ENCODE data around the gene TFF2.

The TFF2 gene

DNA sequence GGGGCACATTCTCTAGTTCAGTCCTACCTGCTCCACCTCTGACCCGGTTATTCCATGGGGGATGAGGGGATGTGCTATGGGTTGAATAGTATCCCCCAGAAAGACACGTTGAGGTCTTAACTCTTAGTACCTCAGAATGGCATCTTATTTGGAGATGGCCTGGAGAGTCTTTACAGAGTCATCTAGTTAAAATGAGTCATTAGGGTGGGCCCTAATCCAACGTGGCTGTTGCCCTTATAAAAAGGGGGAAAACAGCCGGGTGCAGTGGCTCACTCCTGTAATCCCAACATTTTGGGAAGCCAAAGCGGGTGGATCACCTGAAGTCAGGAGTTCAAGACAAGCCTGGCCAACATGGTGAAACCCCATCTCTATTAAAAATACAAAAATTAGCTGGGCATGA lies 39.4 kb upstream of the TFF2 start:
- no peak overlapping the region for H3K27ac ChIP-seq
- TF ChIP-seq, protein P1, sequence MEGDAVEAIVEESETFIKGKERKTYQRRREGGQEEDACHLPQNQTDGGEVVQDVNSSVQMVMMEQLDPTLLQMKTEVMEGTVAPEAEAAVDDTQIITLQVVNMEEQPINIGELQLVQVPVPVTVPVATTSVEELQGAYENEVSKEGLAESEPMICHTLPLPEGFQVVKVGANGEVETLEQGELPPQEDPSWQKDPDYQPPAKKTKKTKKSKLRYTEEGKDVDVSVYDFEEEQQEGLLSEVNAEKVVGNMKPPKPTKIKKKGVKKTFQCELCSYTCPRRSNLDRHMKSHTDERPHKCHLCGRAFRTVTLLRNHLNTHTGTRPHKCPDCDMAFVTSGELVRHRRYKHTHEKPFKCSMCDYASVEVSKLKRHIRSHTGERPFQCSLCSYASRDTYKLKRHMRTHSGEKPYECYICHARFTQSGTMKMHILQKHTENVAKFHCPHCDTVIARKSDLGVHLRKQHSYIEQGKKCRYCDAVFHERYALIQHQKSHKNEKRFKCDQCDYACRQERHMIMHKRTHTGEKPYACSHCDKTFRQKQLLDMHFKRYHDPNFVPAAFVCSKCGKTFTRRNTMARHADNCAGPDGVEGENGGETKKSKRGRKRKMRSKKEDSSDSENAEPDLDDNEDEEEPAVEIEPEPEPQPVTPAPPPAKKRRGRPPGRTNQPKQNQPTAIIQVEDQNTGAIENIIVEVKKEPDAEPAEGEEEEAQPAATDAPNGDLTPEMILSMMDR (conservative IDR thresholded peaks at IDR 0.05; ENCODE audit: low read depth): no peak
- ChIA-PET POLR2A (ENCODE audit: low non-redundant PET) (no interaction called here), CTCF (no interaction called here)
- no peak for DNase-seq (ENCODE audit: low spot score)

DNA sequence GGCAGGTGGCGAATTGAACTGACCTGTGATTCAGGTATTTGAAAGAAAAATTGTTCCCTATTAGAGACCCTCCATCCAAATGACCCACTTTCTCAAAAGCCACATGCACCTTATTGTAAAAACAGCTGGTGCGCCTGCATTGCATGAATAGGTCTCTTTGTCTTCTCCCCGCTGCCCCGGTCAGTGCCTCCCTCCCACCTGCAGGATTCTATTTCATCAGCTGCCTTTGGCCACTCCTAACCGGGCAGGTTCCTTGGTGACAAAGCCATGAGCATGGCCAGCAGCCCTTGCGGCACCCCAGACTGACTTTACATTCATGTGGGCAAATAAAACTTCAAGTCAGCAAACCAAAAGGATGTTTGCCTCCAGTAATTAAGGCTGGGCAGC lies 38.6 kb upstream of the TFF2 start:
- no peak overlapping the region for H3K27ac ChIP-seq
- POLR2A ChIA-PET (ENCODE audit: low non-redundant PET): no interaction called here
- DNase-seq (ENCODE audit: low spot score): no peak
- CTCF ChIA-PET: no interaction called here
- TF ChIP-seq, protein P1 (conservative IDR thresholded peaks at IDR 0.05; ENCODE audit: low read depth): no peak

DNA sequence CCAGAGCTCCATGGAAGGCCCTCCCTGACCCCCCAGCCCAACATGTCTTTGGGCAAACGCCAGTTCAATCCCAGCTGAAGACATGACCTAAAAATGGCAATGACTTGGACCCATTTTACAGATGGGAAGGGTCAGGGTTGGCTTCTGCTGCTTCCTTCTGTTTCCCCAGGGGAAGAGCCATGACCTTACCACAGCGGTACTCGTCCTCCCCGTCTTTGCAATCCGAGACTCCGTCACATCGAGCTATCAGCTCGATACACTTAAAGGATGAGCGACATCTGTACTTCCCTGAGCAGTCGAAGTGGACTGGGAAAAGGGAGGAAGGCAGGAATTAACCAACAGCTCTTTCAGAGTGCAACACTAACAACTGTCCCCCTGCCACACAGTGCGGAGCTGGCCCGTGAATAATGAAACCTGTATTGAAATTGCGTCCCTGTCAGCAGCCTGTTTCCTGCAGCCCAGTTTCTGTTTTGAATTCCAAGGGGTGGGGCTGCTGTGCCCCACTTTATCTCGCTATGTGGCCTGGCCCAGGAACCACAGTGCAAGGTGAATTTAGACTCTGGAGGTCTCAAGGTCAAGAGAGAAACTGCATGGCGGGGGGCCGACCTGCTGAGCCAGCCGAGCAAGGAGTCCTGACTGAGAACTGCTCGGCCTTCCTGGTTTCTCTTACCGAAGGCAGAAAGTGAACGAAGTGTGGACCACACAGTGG lies 38.1 kb upstream of the TFF2 start:
- ChIA-PET CTCF (no interaction called here), POLR2A (ENCODE audit: low non-redundant PET) (no interaction called here)
- TF ChIP-seq, protein P1 (conservative IDR thresholded peaks at IDR 0.05; ENCODE audit: low read depth): no peak
- no peak for DNase-seq (ENCODE audit: low spot score)
- H3K27ac ChIP-seq: no peak overlapping the region

DNA sequence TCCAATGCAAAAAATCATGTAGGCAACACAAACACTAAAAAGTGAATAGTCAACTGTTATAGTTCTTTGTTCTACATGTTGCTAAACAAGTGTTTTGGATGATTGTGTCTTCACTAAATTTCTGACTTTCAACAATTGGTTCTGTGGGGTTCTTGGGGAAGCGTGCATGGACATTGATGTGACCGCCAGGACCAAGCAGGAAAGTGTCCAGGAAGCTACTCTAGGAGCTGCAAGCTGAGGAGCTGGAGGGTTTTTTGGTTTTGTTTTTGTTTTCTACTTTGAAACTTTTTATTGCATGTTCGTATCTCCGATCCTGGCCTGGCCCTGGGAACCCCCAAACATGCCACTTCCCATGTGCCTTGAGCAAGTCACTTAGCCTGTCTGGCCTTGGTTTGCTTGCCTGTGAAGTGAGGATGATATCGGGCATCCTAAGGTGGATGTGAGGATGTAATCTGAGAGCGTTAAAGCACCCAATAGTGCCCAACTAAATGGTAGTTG lies 37.1 kb upstream of the TFF2 start:
- TF ChIP-seq, protein P1 (conservative IDR thresholded peaks at IDR 0.05; ENCODE audit: low read depth): no peak
- no peak for DNase-seq (ENCODE audit: low spot score)
- no peak overlapping the region for H3K27ac ChIP-seq
- ChIA-PET CTCF (no interaction called here), POLR2A (ENCODE audit: low non-redundant PET) (no interaction called here)

DNA sequence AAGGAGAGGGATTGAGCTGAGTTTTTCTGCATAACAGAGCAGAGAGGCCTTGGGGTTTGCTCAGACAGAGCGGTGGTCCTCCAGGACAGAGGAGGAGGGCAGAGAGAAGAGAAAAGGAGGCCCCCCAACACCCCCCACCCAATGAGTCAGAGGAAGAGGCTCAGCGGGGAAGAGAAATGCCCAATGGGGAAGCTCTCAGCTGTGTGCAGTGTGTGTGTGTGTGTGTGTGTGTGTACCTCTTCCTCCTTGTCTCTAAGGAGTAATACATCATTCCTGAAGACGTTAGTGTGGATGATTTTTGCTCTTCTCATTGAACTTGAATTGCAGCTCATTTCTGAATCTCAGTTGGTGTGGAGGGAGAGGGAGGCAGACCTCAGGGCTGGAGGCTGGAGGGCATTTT lies 36.4 kb upstream of the TFF2 start:
- DNase-seq (ENCODE audit: low spot score): no peak
- no peak overlapping the region for H3K27ac ChIP-seq
- ChIA-PET CTCF (interaction anchor here (0.7 kb wide), 1 partner anchor 295 kb away, joined by 4 read pairs; no protein-coding TSS in a partner anchor), POLR2A (ENCODE audit: low non-redundant PET) (no interaction called here)
- TF ChIP-seq, protein P1 (conservative IDR thresholded peaks at IDR 0.05; ENCODE audit: low read depth): no peak

DNA sequence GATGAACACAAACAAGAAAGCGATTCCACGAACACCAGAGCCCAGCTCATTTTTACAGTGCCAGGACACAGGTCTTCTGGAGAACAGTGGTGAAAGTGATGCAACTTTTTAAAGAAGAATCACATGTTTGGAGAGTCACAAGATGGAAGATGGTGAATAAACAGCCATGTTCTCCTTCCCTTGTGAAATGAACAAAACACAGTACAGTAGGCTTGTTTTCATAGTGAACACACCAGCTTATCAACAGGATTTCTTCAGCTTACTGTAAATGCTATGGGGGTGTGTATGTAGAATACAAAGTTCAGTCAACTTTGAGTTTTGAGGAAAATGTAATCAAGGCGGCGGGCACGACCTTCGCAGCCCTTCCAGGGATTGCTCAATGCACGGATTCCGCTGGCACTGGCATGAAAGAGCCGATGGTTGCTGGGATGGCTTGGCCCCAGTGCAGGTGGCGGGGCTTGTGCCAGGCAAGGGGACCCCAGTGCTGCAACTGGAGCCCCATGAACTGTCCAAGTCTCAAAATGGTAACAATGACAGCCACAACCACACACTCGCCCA lies 35.3 kb upstream of the TFF2 start:
- DNase-seq (ENCODE audit: low spot score): no peak
- ChIA-PET CTCF (interaction anchor here (0.7 kb wide), 1 partner anchor 223 kb away, joined by 4 read pairs; no protein-coding TSS in a partner anchor), POLR2A (ENCODE audit: low non-redundant PET) (no interaction called here)
- TF ChIP-seq, protein P1 (conservative IDR thresholded peaks at IDR 0.05; ENCODE audit: low read depth): no peak
- H3K27ac ChIP-seq: no peak overlapping the region

Measured in RWPE1 (cell line).